Measurements from ENCODE around the gene NKD2.

Gene NKD2

DNA sequence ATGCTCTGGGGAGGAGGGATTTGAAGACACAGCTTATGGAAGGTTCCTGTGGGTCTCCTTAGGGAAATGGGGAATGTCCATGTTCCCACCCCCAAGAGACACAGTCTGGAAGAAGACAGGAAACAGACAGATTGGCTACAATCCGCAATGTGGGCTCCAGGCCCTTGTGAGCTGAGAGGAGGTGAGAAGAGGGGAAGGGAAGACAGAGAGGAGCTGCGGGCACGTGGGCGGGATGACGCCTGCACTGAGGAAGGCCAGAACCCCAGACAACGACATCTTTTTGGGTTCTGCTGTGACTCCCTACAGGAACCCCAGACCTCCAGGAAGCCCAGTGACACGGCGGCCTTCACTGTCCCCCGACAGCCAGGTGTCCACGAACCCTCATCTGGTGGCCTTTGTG lies 29.9 kb upstream of the NKD2 start:
- DNase-seq: peak in 1 of 51 donors; percentile 40

DNA sequence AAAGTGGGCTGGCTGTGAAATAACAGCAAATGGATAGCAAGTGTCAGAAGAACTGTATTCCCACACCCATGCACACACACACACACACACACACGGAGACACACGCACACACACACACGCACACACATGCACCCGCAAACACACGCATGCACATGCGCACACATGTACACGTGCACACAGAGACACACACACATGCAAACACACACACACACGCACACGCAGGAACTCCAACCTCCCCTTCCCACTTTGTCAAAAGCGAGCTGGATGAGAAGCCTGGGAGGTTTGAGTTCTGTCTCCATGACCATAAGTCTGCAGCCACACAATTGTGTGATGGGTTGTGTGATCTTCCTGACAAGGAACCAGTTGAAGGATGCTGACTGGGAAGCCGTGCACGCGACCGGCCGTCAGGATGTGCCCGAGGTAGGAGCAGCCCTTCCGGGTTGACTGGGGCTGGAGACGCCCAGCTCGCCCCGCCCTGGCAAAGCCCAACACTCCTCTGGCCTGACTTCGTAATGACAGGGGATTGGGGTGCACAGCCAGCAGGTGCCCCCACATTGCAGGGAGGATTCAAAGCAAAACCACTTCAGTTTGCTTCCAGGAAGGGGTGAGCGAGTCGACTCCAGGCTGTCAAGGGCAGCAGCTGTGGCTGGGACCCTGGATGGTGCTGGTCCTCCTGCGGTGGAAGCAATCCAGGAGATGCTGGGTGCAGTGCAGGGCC lies 29.3 kb upstream of the NKD2 start:
- DNase-seq: no peak

DNA sequence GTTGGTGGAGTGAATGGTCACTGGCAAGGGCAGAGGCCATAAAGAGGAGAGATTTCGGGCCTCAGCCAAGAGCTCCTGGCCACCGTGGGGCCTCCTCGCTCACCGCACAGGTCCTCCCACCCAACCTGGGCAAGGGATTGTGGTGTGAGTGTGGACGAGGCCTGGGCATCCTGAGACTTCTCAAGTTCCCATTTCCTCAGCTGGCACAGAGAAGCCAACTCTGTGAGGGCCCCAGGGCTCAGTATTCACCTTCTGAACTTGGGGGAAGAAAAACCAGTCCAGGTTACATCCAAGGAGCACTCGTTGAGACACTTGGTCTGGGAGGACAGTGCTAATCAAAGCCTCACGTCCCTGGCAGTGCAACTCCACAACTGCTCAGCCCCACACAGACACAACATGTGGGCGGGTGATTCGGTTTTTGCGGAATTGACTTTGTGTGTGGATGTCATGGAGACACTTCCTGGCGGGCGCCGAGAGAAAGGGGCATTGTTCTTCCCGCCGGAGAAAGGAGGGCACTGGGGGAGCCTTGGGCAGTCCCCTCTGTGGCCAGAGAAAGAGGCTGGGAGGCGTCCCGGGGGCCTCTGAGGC lies 28.5 kb upstream of the NKD2 start:
- peak in 18 of 51 donors; percentile 4 to 60 (median 30) for DNase-seq

DNA sequence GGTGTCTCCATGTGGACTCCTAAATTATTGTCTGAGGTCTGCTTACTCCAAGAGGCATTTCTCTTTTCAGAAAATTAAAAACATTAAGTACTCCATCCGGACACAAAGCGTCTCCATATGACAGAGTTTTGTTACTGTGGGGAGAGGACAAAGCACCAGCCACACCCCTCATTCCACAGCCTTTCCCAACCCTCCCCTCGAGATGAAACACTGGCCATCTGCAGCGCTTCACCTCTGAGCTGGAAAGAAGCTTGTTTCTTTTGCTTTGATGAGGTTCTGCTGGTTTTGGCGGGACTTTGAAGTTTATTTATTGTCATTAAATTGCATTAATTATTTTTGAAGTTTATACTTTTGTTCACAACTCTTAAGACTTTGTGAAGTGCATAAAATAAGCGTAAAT lies 27.6 kb upstream of the NKD2 start:
- DNase-seq: no peak

DNA sequence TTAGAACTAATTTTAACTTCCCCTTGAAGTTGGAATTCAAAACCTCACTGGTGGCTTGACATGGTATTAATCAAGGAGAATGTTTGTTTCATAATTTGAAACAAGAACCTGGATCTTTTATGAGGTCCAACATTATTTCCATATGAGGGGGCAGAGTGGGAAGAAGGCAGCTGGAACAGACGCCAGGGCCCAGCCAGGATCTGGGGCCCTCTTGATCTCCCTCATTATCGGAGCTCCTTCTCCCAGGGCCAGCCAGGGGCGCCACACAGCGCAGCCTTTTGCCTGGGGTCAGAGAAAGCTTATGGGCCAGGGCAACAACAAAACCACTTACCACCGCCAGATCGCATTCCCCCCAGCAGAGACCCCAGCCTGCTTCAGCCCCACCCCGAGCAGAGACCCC lies 27.1 kb upstream of the NKD2 start:
- no peak for DNase-seq

DNA sequence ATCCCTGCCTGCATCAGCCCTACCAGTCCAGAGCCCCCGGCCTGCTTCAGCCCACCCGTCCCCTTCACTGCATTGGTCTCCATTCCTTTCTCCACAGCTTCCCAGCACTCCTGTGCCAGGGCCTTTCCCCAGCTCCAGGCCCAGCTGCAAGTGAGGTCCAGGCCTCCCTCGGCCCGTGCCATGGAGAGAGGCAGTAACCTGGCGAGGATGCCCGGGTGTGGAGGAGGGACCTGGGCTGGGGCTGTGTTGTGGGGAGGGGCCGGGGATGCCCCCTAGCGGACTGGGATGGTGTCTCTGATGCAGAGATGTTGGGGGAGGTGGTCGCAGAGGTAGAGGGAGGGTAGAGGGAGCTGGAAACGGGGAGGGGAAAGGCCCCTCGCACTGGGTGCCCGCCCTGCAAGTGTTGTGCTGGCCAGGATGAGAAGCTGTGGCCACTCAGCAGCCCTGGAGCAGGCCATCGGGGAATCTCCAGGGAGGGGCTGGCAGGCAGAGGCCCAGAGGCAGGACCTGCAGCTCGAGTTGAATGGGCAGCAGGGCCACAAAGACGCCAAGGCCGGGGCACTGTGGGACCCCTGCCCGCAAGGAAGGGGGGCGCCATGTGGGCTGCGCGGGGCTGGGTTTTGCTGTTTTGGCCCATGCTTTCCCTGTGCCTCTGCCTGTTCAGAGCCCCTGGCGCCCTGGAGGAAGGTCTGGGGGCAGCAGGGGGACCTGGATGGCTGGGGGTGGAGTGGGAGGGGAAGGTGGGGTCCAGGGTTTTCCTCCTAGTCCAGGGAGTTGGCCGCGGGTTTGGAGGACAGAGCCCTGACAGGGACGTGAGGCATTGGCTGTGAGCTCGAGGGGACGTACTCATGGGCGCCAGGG lies 26.0 kb upstream of the NKD2 start:
- DNase-seq: no peak

DNA sequence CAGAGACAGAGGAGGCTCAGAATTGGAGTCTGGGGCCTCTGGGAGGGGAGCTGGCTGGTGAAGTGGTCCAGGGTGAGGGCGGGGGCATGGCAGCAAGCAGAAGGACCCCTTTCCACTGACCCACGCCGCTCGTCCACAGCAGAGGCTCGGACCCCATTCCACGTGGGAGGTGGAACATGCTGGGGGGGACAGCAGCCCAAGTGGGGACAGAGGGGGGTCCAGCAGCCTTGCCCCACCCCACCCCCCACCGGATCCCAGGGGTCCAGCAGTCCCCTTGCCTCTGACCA lies 25.4 kb upstream of the NKD2 start:
- no peak for DNase-seq

DNA sequence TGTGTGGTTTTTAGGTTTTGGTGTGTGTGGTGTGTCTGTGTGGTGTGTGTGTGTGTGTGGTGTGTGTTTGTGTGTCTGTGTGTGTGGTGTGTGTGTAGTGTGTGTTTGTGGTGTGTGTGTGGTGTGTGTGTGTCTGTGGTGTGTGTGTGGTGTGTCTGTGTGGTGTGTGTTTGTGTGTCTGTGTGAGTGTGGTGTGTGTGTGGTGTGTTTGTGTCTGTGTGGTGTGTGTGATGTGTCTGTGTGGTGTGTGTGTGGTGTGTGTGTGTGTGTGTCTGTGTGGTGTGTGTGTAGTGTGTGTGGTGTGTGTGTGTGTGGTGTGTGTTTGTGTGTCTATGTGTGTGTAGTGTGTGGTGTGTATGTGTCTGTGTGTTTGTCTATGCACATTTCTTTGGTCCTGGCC lies 25.0 kb upstream of the NKD2 start:
- DNase-seq: no peak

DNA sequence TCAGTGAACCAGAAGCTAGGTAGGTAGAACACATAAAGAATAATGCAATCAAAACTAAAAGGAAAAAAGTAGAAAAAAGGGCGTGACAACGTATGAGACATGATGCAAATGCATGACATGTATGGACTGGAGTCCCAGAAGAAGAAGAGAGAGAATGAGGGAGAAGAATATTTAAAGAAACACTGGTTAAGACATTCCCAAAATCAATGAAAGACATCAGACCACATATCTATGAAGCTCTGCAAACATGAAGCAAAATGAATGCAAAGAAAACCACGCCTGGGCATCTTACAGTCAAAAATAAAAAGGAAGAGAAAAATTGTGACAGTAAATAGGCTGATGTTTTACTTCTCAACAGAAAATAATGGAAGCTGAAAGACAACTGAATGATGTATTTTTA lies 23.8 kb upstream of the NKD2 start:
- DNase-seq: no peak

DNA sequence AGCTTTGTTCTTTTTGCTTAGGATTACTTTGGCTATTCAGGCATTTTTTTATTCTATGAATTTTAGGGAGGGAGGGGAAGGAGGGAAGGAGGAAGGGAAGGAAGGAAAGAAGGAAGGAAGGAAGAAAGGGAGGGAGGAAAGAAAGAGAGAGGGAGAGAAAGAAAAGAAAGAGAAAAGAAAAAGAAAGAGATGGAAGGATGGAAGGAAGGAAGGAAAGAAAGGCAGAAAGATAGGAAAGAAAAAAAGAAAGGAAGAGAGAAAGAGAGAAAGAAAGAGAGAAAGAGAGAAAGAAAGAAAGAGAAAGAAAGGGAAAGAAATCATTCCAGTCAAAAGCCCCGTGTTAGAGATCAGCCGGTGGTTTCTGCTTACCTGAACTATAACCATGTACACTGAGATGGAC lies 20.8 kb upstream of the NKD2 start:
- DNase-seq: no peak

DNA sequence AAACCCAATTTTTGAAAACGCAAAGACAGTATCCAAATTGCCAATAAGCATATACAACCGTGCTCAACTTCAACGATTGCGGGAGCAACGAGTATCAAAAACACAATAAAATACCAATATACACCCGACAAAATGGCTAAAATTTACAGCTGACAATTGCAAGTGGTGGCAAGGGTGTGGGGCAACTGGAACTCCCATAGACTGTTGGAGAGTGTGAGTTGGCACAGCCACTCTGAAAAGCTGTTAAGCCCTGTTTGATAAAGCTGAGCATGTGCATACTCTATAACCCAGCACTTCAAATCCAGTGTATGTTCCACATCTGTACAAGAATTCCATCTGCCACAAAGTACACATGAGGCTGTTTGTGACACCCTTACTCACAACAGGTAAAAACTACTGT lies 20.3 kb upstream of the NKD2 start:
- DNase-seq: no peak

DNA sequence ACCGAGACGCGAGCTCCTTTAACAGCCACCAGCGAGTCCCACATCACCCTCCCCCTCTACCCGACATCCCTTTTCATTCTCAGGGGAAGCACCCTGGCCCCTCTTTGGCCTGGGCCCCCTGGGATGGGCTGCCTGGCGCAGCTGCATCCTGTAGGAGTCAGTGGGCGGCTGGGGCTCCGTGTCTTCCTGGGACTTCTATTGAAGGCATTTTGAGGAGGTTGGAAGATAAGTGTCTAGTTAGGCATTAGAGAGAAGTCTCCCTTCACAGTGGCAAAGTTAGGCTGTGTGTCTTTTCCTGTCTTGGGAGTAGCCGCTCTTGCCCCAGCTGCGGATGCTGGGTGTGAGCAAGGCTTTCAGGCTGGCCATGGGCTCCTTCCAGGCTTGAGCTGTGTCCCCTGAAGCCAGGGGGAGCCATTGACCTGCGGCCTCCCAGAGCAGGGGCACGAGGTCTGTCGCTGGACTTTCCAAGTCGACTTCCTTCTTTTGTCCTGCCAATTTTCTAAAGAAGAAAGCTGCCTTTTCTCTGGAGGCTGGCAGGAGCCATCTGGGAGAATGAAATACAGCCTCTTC lies 18.6 kb upstream of the NKD2 start:
- peak in 32 of 51 donors; percentile 7 to 71 (median 48) for DNase-seq

DNA sequence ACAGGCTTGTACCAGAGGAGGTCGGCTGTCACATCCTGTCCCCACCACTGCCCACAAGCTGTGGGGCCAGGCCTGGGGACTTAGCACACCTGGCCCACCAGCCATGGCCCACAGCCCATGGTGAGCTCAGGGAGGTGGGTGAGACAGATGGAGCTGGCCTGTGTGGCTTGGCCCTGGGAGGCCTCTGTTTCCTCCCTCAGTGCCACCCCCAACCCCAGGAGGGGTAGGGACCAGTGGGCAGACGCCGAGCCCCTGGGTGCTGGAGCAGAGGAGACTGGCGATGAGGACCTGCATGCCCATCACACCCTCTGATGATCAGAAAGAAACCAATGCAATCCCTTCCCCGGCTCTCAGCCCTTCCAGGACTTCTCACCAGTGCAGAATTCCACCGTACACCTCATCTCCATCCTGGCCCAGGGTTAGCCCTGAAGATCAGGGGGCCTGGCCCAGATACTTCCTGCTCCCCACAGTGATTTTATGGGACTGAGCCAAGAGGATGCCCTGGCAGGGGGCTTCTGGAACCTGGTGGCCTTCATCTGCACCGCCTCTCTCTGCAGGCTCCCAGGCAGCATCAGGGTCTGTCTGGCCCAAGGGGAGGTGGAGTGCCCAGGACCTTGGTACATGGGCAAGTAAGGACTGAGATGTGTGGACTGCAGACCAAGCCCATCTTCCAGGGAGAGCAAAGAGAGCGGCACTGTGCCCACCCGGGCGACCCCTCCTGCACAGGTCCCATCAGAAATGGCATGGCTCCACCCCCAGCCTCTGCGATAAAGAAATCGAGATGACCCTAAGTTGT lies 16.9 kb upstream of the NKD2 start:
- DNase-seq: no peak

DNA sequence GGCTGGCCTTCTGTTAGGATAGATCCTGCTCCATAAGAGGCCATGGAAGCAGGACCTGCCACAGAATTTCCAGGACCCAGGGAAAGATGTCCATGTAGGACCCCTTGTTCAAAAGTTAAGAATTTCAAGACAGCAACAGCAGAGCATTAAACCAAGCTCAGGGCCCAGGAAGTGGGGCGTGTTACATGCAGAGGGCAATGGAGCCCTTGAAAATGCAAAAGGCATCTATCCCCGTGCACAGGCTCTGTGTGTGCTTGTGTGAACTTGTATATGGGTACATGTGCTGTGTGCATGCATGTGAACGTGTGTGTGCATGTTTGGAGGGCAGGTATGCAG lies 14.4 kb upstream of the NKD2 start:
- no peak for DNase-seq

DNA sequence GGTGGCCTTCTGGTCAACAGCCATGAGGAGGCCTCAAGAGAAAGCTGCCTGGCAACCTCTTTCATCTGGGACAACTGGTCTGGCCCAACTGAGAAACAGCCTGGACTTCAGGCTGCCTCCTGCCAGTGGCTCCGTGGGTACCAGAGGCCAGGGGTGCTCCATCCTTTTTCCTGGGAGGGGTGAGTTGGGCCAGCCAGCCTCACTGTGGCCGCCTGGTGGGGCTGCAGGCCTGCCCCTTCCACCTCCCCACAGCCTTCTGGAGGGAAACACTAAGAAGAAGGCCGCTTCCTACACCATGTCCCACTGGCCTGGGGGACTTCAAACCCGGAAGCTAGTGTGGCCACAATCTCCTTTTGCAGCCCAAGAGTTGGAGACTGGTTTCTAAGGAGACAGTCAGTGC lies 13.8 kb upstream of the NKD2 start:
- DNase-seq: no peak

DNA sequence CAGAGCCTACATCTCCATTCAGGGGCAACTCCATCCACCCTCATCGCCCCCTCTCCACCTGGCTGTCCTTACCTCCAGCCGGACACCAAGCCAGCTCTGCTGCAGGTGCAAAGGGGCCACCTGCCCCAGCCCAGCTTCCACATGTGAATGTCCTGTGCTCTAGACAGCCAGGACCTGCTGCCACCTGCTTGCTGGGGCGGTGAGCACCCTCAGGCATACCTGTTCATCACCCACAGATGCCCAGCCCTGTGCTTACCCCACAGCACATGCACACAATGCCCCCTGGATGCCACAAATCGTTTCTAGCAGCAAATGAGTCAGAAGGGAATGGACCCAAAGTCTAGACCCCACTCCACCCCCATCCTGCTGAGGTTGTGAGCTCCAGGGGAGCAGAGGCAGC lies 13.3 kb upstream of the NKD2 start:
- DNase-seq: no peak

DNA sequence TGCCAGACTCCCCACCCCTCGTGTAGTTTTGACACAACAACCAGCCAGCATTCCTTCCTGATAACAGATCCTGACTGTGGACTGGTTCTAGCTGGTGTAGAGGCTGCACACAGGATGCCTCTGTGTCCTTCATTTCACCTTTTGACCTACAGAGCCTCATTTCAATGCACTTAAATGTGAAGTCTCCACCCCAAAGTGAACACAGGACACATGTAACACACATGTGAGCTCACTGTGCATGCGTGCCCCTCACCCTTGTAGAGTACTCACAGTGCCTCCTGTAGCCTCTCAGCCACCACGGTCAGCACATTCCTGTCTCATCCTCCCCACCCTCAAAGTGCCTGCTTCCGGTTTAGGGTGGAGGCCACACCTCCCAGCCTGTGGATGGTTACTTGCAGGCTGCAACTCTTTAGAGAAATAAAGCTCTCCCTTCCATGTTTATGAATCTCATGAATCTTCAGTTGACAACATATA lies 11.6 kb upstream of the NKD2 start:
- DNase-seq: no peak

DNA sequence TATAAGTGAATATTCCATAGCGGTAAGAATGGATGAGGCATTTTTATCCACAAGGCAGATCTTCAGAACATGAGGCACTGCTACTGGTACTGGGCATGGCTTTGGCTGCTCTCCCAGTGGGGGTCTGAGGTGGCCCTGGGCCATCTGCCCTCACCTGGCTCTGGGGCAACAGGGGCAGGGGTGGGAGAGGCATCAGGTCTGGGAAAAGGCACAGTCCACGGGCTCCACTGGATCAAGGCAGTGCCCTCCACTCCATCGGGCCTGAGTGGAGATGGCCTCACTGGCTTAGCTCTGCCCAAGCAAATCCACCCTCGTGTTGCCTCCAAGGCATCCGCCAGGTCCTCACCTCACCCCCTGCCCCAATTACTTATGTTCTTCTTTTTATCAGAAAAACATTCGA lies 10.9 kb upstream of the NKD2 start:
- no peak for DNase-seq

DNA sequence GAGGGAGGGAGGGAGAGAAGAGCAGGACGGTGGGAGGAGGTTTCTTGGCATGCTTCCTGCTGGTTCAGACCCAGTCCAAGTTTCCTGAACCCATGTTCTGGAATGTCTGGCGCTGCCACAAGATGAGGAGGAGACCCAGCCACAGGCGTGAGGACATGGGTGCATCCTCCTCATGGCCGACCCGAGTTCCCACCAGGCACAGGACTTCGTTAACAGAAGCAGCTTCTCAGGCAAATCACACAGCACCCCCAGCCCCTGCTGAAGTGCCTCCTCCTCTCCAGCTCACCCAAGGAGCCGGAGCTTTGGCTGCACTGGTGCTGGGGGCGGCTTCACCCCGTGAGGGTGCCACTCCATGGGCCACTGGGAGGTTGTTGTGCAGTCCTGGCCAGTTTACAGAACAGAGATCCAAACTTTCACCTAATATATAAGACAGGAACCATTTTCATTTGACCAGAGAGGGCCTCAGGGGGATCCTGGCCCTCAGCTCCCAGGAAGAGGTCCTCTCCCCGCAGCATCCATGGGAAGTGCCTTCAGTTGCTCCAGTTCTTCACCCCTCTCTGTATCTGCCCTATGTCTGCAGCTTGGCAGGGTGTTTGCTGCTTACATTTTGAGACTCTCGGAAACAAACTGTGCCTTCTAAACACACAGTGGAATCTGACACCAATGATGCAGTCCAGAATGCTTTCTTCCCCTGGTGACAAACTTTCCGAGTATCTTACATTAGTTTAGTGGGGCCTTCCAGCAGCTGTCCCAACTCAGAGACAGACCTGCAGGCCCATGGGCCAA lies 10.2 kb upstream of the NKD2 start:
- no peak for DNase-seq

DNA sequence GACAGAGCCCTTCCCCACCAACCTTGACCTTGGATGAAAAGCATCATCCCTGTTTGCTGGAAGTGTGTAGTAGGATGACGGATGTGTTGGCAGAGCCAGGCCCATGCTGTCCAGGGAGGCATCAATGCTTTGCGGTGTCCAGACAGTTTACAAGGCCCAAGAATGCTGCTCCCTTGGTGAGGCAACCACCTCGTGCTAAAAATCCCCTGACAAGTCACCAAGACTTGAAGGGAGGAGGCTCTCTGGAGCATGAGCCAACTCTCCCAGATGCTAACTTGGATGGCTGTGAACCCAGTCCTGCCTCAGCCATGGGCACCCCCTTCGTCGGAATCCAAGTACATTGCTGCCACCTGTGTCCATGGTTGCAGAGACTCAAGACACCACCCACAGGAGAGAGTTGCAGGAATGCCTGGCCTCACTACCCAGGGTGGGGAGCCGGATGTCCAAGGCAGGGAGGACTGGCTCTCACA lies 9.5 kb upstream of the NKD2 start:
- DNase-seq: no peak

DNA sequence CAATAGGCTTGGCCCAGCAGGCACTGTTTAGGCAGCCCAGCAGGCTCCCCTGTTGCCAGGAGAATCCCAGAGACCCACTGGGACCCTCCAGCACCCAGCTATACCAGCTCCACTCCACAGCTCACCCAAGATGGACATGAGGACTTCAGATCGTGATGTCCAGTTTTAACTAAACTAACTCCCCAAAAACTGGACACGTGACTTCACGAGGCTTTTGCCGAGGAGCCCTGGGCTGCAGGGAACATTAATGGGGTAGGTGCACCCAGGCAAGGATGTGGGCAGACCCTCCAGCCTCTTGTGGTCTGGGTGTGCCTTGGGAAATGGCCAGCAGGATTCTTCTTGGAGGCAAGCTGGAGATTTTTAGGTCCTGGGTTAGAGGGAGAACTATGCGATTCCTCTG lies 8.9 kb upstream of the NKD2 start:
- DNase-seq: no peak
